Prostate gland (tissue), 2 donors: Measurements from ENCODE around the gene PAPPA2. TPM values are rescaled to one million over a fixed set of nuclear protein-coding genes. Genes with fewer than 3 reads are reported as not detected.

Experiments used
- DNase-seq: peaks from one replicate; pipeline ENCODE4 v3.0.0-alpha.2; 2019; ENCODE audit warnings: low spot score
- H3K27ac ChIP-seq, 2 donors: fragments of 200-600 bp; sonication (generic); 2 replicates each; pipeline ENCODE4 v1.5.1; 2017 to 2019
- H3K27me3 ChIP-seq: fragments of 200-600 bp; sonication (generic); replicated peaks from 2 replicates; pipeline ENCODE4 v1.5.1; 2019; ENCODE audit not compliant: insufficient read depth
- H3K36me3 ChIP-seq, 2 donors: fragments of 200-600 bp; sonication (generic); 1 replicate in 1 of 2; 2 replicates in 1 of 2; pipeline versions ENCODE4 v1.5.1 to v1.8.1; 2017 to 2019
- H3K4me1 ChIP-seq: fragments of 200-600 bp; sonication (generic); replicated peaks from 2 replicates; pipeline ENCODE4 v1.5.1; 2019
- H3K4me3 ChIP-seq, 2 donors: fragments of 200-600 bp; sonication (generic); 2 replicates each; pipeline ENCODE4 v1.5.1; 2017 to 2019
- H3K9me3 ChIP-seq: fragments of 200-600 bp; sonication (generic); 2 replicates; pipeline ENCODE4 v1.5.1; 2017
- CTCF ChIP-seq, 4 experiments: fragments of 200-600 bp in 2 of 4; fragments of 450-650 bp in 2 of 4; sonication (generic) in 2 of 4; IDR thresholded peaks; 1 replicate in 3 of 4; 2 replicates in 1 of 4; pipeline ENCODE4 v1.5.1; 2016 to 2019; ENCODE audit warnings: antibody characterized with exemption in 4 of 4, mild to moderate bottlenecking in 2 of 4, moderate library complexity in 2 of 4
- POLR2A ChIP-seq: fragments of 450-650 bp; IDR thresholded peaks from one replicate; pipeline ENCODE4 v1.6.1; 2016; ENCODE audit warnings: antibody characterized with exemption, mild to moderate bottlenecking
- POLR2AphosphoS5 ChIP-seq: sonication (generic); formaldehyde crosslinking; IDR thresholded peaks from one replicate; pipeline ENCODE4 v1.6.1; 2017; ENCODE audit warnings: antibody characterized with exemption
- WGBS: methylation state at CpG from one replicate; pipeline ENCODE4 v1.1.5; 2018; 5-methylcytosine and 5-hydroxymethylcytosine counted together
- intact Hi-C: fragments of 100-400 bp; cut with DNase I; formaldehyde crosslinking; loops from one replicate; pipeline ENCODE4 v1.14.2; 2022
- total RNA-seq, 2 donors: library from RNA; depleted of rRNA; stranded (reverse); fragments of >200 nt; gene quantifications; one replicate each; pipeline ENCODE4 v1.1.0, GENCODE V29; 2016

The PAPPA2 gene
- total RNA-seq, 2 donors from 2014 or later, result 0.36 to 1.9 TPM

GRCh38 chr1:176471338-176472121 lies 8.6 kb downstream of the PAPPA2 start:
- TF ChIP-seq POLR2A, result no peak
- no peak for TF ChIP-seq CTCF (IDR thresholded peaks at IDR 0.05)
- no peak for TF ChIP-seq POLR2AphosphoS5
- intact Hi-C loops, result no loop called here
- no peaks in the 10 kb centered on the region for H3K4me1 ChIP-seq
- H3K27ac ChIP-seq, result no peak overlapping the region
- no peaks in the 10 kb centered on the region for H3K9me3 ChIP-seq
- no peaks in the 10 kb centered on the region for H3K27me3 ChIP-seq
- H3K4me3 ChIP-seq, result no peak overlapping the region
- DNase-seq, result no peak
- no peaks in the 10 kb centered on the region for H3K36me3 ChIP-seq
- 64% methylated on average over 5 of the region's 5 CpGs for WGBS

- Histone ChIP-seq H3K36me3 (no peaks in the 10 kb centered on the region), H3K27ac (no peak overlapping the region), H3K4me1 (no peaks in the 10 kb centered on the region), H3K4me3 (no peak overlapping the region), H3K9me3 (no peaks in the 10 kb centered on the region), H3K27me3 (no peaks in the 10 kb centered on the region)
- DNase-seq, result no peak
- intact Hi-C loops, result no loop called here
- 27% methylated on average over 5 of the region's 7 CpGs for WGBS
- TF ChIP-seq POLR2A (no peak), CTCF (IDR thresholded peaks at IDR 0.05) (no peak), POLR2AphosphoS5 (no peak)
Observed at GRCh38 chr1:176479971-176480370, 17.0 kb downstream of the PAPPA2 start.

GRCh38 chr1:176480750-176481149 lies 17.8 kb downstream of the PAPPA2 start:
- intact Hi-C loops, result no loop called here
- Histone ChIP-seq H3K27ac (no peak overlapping the region), H3K4me1 (no peaks in the 10 kb centered on the region), H3K36me3 (no peaks in the 10 kb centered on the region), H3K27me3 (no peaks in the 10 kb centered on the region), H3K4me3 (no peak overlapping the region), H3K9me3 (no peaks in the 10 kb centered on the region)
- TF ChIP-seq CTCF (IDR thresholded peaks at IDR 0.05) (no peak), POLR2AphosphoS5 (no peak), POLR2A (no peak)
- 76% methylated on average over 9 of the region's 9 CpGs for WGBS
- DNase-seq, result no peak

- WGBS, result 29% methylated on average over 1 of the region's 1 CpG
- no peaks in the 10 kb centered on the region for H3K36me3 ChIP-seq
- DNase-seq, result no peak
- intact Hi-C loops, result no loop called here
- H3K9me3 ChIP-seq, result no peaks in the 10 kb centered on the region
- H3K4me3 ChIP-seq, result no peak overlapping the region
- no peaks in the 10 kb centered on the region for H3K27me3 ChIP-seq
- TF ChIP-seq CTCF (IDR thresholded peaks at IDR 0.05), result no peak
- TF ChIP-seq POLR2AphosphoS5, result no peak
- no peak for TF ChIP-seq POLR2A
- H3K4me1 ChIP-seq, result no peaks in the 10 kb centered on the region
- no peak overlapping the region for H3K27ac ChIP-seq
Observed at GRCh38 chr1:176485083-176485482, 22.1 kb downstream of the PAPPA2 start.

GRCh38 chr1:176494436-176494835 lies 31.5 kb downstream of the PAPPA2 start:
- DNase-seq, result no peak
- H3K27me3 ChIP-seq, result no peaks in the 10 kb centered on the region
- no peak overlapping the region for H3K27ac ChIP-seq
- no peak overlapping the region for H3K4me3 ChIP-seq
- WGBS, result 61% methylated on average over 5 of the region's 5 CpGs
- H3K4me1 ChIP-seq, result no peaks in the 10 kb centered on the region
- intact Hi-C loops, result no loop called here
- H3K36me3 ChIP-seq, result no peaks in the 10 kb centered on the region
- H3K9me3 ChIP-seq, result no peaks in the 10 kb centered on the region
- no peak for TF ChIP-seq CTCF (IDR thresholded peaks at IDR 0.05)
- TF ChIP-seq POLR2AphosphoS5, result no peak
- TF ChIP-seq POLR2A, result no peak
